Stimulated activated CD8-positive, alpha-beta memory T cell treated with anti-CD3 and anti-CD28 coated beads, Interleukin-15, amount 100 ng/mL, for 1 hour (primary cell): ENCODE results near the gene TCF12.
"Not testable (repeated sequence)": the region's sequence is repeated elsewhere in the genome, so short reads cannot be mapped to it uniquely, and the experiment has no call there.

Experiments
- DNase-seq: peaks from one replicate; pipeline ENCODE4 v3.0.0-alpha.2; 2020; ENCODE audit warnings: low read depth

TCF12 gene

DNA sequence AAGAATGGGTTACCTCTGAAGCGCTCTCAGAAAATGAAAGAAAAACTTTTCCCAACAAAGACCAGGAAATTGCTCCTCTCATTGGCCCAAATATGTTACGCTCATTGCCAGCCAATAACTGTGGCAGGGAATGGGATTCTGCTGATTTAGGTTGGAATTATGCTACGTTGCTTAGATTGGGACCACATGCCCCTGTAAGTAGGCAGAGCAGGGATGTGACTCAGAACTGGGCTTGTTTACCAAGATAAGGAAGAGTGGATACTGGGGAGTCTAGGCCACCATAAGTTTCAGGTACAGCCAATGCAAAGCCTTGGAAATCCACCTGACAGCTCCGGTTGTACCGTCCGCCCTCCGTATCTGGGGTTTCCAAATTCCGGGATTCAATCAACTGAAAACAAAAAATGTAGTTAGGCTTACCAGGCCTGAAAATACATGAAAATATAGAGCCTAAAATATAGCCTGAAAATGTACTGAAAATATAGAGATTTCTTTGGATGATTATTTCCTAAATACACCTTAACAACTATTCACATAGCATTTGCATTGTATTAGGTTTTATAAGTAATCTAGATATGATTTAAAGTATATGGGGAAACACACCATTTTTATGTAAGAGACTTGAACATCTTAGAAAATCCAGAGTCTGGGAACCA is 1.5 kb upstream of the TCF12 start:
- no peak for DNase-seq

DNA sequence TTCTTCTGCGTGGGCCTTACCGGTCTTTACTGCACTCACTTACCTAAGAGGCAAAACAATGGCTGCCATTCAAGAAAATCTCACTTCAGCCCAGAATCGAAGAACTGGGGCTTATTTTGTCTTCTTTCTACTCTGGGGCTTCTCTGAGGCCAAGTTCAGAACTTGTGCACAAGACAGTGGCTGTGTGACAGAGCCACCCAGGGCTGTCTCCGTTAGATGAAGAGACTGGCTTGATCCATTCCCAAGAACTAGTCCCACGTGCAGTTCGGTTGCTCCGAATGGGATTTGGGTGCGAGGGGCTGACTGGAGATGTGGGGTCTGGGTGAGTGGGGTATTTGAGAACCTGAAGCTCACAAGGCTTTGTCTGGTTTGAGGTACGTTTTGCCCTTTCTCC is 795 bp upstream of the TCF12 start:
- DNase-seq, result no peak

DNA sequence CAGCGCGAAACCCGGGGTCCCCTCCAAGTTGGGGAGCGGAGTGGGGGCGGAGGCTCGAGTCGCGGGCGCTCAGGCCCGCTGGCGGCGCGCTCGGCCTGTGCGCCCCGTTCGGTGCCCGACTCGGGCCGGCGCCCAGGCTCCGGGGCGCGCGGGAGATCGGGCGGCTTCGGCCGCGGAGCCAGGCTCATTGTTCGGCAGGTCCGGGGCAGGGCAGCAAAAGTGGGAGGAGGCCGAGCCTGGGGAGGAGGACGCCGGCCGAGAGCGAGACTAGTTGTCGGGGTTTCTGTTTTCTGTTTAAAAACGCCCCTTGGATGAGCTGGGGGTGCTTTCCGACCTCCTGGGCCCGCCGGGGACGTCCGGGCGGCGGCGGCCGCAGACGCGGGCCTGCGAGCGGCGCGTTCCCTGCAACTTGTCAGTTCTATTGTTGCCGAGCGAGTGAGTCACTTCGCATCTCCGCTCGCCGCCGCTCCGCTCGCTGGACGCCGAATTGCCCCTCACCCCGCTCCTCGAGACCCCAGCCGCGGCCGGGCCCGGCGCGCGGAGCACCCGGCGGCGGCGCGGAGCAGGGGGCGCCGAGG is 676 bp downstream of the TCF12 start:
- no peak for DNase-seq

DNA sequence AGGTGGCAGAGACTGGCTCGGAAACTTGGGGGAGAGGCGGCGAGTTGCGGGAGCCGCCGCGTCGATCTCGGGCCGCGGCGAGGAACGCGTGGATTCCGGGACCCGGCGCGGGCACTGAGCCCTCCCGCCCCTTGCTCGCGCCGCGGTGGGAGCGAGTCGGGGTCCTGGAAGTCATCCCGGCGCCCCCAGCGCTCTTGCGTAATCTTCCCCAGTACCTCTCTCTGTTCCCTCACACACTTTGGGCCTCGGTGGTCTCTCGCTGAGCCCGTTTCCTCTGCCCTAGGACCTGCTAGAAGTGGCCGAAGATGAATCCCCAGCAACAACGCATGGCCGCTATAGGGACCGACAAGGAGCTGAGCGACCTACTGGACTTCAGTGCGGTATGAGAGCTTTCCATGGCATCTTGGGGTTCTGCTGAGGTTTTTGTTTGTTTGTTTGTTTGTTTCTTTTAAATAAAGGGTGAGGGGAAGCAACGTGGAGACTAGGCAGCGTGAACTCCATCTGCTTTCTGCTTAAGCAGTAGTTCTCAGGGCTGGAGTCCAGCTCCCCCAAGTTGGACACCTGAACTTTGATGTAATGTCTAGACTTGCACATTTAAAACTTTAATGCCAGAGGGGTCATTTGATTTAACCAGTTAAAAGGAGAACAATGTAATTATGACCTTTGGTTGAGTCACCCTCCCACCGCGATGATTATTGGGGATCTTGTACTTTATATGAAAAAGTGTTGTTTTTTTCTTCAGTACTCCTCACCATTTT is 1.3 kb downstream of the TCF12 start:
- no peak for DNase-seq

DNA sequence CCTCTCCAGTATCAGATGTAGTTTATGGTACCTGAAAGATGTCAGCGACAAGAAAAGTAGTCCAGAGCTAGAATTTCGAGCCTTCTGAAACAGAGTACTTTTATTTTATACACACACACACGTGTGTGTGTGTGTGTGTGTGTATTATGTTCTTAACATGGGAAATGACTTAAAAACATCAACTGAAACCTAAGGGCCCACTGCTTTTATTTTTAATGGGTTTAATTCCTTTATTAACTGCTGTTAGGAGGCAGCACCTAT is 1.9 kb downstream of the TCF12 start:
- DNase-seq, result no peak

DNA sequence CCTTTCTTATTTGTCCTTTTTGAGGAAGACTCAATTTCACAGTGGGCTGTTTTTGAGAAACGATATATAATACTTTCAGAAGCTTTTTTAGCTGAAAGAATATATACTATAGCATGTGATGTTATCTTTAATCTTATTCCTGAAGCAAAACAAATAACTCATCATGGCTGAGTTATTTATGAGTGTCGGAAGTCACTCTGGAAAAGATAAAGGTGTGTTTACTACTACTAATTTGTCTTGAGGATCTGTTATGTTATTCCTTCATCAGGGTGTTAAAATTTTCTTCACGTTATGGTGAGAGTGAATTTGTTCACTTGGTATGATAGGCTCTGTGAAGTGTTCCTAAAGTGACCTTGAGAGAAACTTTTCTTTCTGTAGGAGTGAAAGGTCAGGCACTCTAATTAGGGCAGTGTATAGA is 4.7 kb downstream of the TCF12 start:
- DNase-seq, result no peak

DNA sequence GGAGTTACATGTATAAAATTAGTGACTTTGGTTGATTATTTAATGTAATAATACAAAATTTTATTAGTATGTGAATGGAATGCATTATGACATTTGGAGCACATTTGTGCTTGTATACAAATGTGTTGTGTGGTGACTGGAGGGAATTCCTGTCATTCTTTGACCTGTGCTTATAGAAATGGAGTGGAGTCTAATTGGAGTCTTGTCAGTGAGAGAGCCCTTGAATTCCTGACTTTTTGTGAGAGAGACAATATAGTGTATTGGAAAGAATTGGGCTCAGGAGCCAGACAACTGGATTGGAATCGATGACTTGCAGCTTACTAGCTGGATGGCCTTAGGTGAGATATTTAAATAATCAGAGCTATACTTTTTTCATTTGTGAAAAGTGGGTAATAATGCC is 9.4 kb downstream of the TCF12 start:
- no peak for DNase-seq

DNA sequence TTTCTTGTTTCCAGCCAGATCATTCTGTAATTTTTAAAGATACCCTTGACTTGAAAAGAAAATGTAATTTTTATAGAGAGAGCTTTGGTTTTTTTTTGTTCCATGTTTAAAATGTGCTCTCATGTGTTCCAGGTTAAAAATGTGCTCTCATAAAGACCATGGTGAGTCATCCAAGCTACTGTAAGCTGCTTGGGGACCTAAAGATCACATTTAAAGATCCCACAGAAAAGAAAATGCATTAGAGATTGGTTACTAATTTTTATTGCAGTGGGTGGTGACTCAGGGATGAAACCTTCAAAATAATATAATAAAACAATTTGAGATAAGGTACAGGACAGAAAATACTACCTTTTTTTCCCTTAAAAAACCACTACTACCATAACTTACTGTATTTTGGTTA is 11.0 kb downstream of the TCF12 start:
- no peak for DNase-seq

DNA sequence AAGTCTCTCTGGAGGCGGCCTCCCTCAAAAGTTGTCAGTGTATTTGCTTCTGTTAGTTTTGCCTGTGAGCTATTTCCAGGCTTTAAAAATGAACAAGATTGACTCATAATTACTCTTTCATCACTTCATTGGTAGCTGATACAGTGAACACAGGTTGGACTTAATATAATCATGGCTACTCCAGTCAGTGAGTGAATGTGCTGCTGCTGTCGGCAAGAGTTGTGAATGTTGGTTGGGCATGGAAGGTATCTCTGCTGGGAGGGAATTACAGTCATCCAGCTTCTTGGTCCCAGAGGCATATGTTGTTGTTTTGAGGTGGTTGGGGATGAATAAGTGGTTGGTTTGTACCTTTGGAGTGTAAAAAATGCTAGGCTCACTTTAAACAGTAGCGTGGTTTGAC is 11.5 kb downstream of the TCF12 start:
- no peak for DNase-seq

DNA sequence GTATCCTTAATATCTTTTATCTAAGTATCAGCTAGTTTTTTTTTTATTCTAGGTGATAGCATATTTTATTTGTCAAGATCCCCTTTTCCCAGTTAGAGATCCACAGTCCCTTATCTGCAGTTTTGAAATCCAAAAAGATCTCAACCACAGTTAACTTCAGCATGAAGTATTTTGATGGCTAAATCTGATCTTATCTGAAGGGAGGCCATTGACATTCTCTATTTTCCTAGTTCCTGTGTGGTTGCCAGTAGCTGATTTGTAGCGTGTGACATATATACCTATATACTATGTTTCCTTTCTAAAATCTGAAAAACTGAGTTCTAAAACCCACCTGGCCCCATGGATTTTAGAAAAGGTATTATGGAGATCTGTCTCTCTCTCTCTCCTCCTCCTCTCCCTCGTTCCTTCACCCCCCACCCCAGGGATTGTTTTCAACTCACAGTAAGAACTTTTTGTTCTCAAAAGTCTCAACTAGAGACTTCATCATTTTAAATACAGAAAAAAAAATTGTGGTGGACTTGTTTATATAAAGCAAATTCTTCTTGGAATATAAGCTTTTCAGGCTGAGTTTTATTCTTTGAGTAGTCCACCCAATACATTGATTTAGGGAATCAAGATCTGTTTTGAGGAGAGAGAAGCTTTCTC is 12.3 kb downstream of the TCF12 start:
- DNase-seq, result no peak

DNA sequence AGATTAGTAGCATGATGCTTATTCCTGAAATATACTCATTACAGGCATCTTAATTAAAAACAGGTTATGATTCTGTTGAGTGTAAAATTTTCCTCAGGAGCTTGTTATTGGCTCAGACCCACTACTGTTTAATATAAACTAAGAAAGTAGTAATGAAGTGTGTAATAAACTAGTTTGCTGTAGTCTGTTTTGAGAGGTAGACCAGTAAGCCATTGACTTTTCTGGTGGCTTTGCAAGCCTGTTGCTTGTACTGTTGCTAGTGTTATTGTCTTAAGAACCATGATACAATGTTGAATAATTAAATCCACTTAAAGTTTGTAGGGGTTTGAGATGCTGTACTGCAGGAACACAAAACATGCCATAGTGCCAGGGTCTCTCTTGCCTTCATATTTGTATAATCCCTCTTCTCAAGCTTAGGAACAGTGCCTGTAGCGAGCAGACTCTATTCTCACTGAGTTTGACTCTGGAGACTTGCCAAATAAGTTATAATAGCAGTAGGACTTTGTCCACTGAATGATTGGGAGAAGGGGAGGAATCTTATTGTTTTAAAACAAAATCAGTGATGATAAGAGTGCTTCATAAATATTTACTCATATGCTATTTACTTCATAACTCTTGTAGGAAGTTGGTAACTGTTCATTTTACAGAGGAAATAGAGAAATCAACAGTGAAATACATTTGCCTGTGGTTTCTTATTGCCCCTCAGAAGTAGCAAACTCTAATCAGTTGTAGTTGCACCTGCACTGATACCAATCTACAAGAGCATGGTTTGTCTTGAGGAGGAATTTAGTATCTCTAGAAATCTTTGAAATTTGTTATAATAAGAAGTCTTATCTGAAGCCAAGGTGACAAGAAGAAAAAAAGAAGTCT is 13.4 kb downstream of the TCF12 start:
- no peak for DNase-seq

DNA sequence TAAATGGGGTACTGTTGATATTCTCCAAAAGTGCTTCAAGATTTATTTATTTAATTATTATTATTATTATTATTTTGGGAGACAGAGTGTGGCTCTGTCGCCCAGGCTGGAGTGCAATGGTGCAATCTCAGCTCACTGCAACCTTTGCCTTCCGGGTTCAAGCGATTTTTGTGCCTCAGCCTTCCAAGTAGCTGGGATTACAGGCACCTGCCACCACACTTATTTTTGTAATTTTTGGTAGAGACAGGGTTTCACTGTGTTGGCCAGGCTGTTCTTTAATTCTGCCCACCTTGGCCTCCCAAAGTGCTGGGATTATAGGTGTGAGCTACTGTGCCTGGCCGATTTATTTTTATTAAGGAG is 14.0 kb downstream of the TCF12 start:
- not testable (repeated sequence) for DNase-seq

DNA sequence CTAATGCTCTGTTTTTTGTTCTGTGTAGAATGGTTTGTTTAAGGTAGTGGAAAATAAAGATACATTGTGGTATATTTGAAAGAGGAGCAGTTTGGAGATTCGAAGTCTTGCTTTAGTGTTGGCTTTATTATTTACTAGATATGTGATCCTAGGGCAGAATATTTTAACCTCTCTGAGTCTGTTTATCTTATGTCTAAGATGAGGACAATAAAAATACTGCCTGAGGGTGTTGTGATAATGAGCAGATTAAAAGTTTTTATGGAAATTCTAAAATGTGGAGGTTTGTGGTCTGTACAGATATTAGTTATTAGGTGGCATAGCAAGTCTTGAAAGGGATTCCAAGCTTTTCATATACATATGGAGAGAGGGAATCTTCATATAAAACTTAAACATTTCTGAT is 15.0 kb downstream of the TCF12 start:
- DNase-seq, result no peak

DNA sequence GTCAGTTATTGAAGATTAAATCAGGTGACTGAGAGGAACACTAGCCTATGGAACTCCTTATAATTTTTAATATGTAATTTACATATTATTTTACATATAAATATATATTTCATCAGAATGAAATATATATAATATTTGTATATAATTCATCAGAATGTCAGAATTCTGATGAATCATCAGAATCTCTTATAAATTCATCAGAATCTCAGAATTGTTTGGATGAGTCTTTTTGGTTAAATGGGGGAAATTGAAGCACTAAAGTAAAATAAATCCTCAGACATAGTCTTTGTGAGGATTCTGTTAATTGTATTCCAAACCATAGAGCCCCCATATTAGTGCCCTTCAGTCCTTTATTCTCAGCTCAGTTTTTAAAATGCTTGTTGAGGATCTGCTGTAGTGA is 15.4 kb downstream of the TCF12 start:
- DNase-seq, result no peak

DNA sequence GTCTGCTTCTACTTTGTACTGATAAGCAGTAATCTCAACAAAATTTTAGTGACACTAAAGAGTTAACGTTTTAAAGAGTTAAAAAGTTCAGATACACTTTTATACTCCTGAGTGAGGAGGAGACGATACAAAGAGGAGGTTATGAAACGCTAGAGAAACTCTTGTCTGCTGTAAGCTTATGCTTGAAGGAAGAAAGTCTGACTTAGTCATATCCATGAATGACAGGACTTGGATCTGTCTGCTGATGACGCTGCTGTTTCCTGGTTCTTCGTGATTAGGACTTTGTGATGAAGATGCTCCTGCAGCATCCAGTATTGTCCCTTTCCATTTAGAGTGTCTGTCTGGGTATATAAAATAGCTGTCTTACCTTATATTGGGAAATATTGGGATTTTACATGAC is 15.8 kb downstream of the TCF12 start:
- no peak for DNase-seq

DNA sequence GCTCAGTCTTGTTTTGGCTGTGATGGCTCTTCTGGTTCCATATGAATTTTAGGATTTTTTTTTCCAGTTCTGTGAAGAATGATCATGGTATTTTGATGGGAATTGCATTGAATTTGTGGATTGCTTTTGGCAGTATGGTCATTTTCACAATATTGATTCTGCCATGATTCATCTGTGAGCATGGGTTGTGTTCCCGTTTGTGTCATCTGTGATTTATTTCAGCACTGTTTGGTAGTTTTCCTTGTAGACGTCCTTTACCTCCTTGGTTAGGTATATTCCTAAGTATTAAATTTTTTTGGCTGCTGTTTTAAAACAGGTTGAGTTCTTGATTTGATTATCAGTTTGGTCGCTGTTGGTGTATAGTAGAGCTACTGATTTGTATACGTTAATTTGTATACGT is 18.5 kb downstream of the TCF12 start:
- no peak for DNase-seq

DNA sequence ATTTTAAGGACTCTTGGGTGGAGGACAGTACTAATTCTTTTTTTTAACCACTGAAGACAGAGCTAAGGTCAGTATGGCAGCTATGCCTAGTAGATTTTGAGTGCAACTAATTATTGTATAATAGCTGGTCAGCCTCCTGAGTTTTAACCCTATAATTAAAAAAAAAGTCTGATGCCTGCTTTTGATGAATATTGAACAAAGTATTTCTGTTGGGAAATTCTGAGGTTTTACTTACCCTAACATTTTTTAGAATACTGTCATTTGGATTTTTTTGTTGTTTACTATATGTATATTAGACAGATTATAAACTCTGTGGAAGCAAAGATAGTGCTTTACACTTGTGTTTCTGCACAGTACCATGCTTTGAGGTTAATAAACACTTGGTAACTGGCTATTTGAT is 20.8 kb downstream of the TCF12 start:
- no peak for DNase-seq

DNA sequence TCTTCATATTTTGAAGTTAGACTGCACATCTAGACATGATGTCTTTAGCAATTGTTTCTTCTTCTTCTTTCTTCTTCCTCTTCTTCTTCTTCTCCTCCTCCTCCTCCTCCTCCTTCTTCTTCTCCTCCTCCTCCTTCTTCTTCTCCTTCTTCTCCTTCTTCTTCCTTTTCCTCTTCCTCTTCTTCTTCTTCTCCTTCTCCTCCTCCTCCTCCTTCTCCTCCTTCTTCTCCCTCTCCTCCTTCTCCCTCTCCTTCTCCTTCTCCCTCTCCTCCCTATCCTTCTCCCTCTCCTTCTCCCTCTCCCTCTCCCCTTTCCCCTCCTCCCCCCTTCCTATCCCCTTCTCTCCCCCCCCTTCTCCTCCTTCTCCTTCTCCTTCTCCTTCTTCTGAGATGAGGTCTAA is 21.9 kb downstream of the TCF12 start:
- no peak for DNase-seq

DNA sequence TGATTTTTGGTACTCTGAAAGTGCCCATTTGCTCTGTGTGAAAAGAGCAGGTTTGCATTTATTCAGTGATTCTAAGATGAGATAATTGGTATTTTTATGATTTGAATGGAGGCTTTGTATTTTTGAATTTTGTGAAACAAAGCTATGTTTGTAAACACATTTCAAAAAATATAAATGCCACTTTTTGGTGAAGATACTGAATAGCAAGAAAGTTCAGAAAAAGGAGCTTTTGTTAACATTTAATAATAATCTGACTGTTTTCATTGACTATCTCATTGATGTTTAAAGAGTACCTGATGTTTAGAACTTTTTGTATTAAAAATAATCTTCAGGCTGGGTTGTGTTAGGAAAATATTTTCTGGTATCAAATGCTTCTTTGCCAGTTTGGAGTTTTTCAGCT is 23.7 kb downstream of the TCF12 start:
- DNase-seq, result no peak

DNA sequence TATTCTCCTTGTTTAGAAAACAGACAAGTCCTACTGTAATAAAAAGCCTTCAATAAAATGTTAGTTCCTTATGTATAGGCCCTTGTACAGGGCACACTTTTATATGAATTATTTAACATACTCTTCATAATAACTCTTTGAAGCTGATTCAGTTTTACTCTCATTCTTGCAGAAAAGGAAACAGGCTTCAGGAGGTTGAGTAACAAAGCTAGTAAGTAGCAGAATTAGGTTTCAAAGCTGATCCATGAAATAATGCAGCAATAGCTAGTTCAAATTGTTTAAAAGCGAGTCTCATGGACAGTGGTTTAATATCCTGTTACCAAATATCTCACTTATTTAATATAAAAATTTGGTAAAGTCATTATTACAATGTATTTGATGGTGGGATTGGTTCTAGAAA is 25.0 kb downstream of the TCF12 start:
- DNase-seq, result no peak

DNA sequence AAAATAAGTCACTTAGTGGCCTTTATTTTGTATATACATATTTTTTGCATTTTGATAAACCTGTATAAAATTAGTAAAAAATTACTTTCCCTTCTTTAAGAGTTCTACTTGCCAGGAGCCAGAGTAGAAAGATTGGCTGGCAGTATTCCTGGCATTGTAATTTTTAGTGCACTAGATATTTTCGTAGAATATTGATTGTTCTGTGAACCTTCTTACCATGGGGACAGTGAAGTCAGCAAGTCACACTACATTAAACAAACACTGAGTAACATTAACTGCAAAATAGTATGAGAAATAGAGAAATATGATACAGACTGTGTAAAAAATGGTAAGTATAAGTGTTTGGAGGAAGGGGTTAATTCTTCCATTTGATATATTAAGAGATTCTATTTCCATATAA is 26.0 kb downstream of the TCF12 start:
- no peak for DNase-seq

DNA sequence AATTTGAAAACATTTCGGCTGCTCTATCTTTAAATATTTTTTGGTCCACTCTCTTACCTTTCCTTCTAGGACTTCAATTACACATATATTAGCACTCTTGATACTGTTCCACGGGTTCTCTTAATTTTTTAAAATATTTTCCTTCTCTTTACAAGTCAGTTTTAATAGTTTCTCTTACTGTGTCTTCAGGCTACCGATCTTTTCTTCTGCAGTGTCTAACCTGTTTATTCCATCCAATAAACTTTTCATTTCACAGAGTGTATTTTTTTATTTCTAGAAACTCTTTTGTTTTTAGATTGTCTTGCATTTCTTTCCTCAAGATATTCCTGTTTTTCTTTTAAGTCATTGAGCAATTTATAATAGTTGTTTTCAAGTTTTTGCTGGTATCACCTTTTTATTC is 27.7 kb downstream of the TCF12 start:
- DNase-seq, result no peak
